Spleen (tissue), 7 donors: ENCODE measurements around the gene NR2C2.

ENCODE experiments used
- CTCF ChIP-seq, 11 experiments: fragments of 200-600 bp in 7 of 11; fragments of 450-650 bp in 4 of 11; sonication (generic) in 4 of 11; IDR thresholded peaks in 8 of 11; conservative IDR thresholded peaks in 3 of 11; 1 replicate in 7 of 11; 2 replicates in 4 of 11; pipeline versions ENCODE4 v1.4.0 to v1.8.0; 2016 to 2021; ENCODE audit warnings: antibody characterized with exemption in 11 of 11, inconsistent platforms in 4 of 11, mild to moderate bottlenecking in 1 of 11
- POLR2A ChIP-seq, 3 donors: fragments of 450-650 bp; IDR thresholded peaks; one replicate each; pipeline ENCODE4 v1.5.1; 2017; ENCODE audit warnings: antibody characterized with exemption in 3 of 3, mild to moderate bottlenecking in 1 of 3
- POLR2AphosphoS5 ChIP-seq, 3 donors: sonication (generic); formaldehyde crosslinking; IDR thresholded peaks; one replicate each; pipeline ENCODE4 v1.5.1; 2017; ENCODE audit warnings: antibody characterized with exemption in 3 of 3
- donor health status: DM: no; HTN: no; CAD: no; lungs with moderate emphysema.
- donor health status: DM: no; HTN: no; CAD: no.
- donor health status: DM: no; HTN: no; CAD: no.

- TF ChIP-seq CTCF (IDR thresholded peaks at IDR 0.05 in 8 of 11, conservative IDR thresholded peaks at IDR 0.05 in 3 of 11), result no peak
- TF ChIP-seq POLR2A (IDR thresholded peaks at IDR 0.05), result no peak
- no peak for TF ChIP-seq POLR2AphosphoS5 (IDR thresholded peaks at IDR 0.05)
Measured at GRCh38 chr3:15042936-15043335, 95.6 kb downstream of the NR2C2 start.
